ENCODE data around the gene SPECC1L.
"Not testable (repeated sequence)": the region's sequence is repeated elsewhere in the genome, so short reads cannot be mapped to it uniquely, and the experiment has no call there.

SPECC1L gene

GRCh38 chr22:24270556-24271385 lies at the start of gene SPECC1L:
TSS of gene SPECC1L (plus strand) at chr22:24270831. CDS start at chr22:24302232, 31,401 bp downstream.
- peak; percentile 86 for DNase-seq (ENCODE audit: low read depth)

GRCh38 chr22:24224468-24224867 lies 46.2 kb upstream of the SPECC1L start:
- DNase-seq (ENCODE audit: low read depth), result no peak

- DNase-seq (ENCODE audit: low read depth), result no peak
Measured at GRCh38 chr22:24225044-24225601, 45.5 kb upstream of the SPECC1L start.

GRCh38 chr22:24225951-24226350 lies 44.7 kb upstream of the SPECC1L start:
- DNase-seq (ENCODE audit: low read depth), result no peak

GRCh38 chr22:24230911-24231656 lies 39.5 kb upstream of the SPECC1L start:
- DNase-seq (ENCODE audit: low read depth), result no peak

- DNase-seq (ENCODE audit: low read depth), result no peak
Measured at GRCh38 chr22:24231706-24232105, 38.9 kb upstream of the SPECC1L start.

GRCh38 chr22:24232124-24232523 lies 38.5 kb upstream of the SPECC1L start:
- DNase-seq (ENCODE audit: low read depth), result no peak

- DNase-seq (ENCODE audit: low read depth), result no peak
Measured at GRCh38 chr22:24232725-24233124, 37.9 kb upstream of the SPECC1L start.

GRCh38 chr22:24233235-24233634 lies 37.4 kb upstream of the SPECC1L start:
- DNase-seq (ENCODE audit: low read depth), result no peak

- DNase-seq (ENCODE audit: low read depth), result no peak
Measured at GRCh38 chr22:24233816-24234215, 36.8 kb upstream of the SPECC1L start.

GRCh38 chr22:24235315-24235714 lies 35.3 kb upstream of the SPECC1L start:
- no peak for DNase-seq (ENCODE audit: low read depth)

GRCh38 chr22:24236656-24237055 lies 34.0 kb upstream of the SPECC1L start:
- no peak for DNase-seq (ENCODE audit: low read depth)

- not testable (repeated sequence) for DNase-seq (ENCODE audit: low read depth)
Measured at GRCh38 chr22:24238101-24238694, 32.4 kb upstream of the SPECC1L start.

GRCh38 chr22:24240381-24240780 lies 30.2 kb upstream of the SPECC1L start:
- DNase-seq (ENCODE audit: low read depth), result no peak

GRCh38 chr22:24240985-24241692 lies 29.5 kb upstream of the SPECC1L start:
- not testable (repeated sequence) for DNase-seq (ENCODE audit: low read depth)

GRCh38 chr22:24243417-24243816 lies 27.2 kb upstream of the SPECC1L start:
- DNase-seq (ENCODE audit: low read depth), result peak; percentile 77

- peak; percentile 58 for DNase-seq (ENCODE audit: low read depth)
Measured at GRCh38 chr22:24244144-24244787, 26.4 kb upstream of the SPECC1L start.

- DNase-seq (ENCODE audit: low read depth), result not testable (repeated sequence)
Measured at GRCh38 chr22:24245030-24245431, 25.6 kb upstream of the SPECC1L start, which contains the start of gene GGT5. TSS of gene GGT5 (minus strand) at chr22:24245082. CDS start at chr22:24244725, 357 bp downstream.

- not testable (repeated sequence) for DNase-seq (ENCODE audit: low read depth)
Measured at GRCh38 chr22:24245584-24246561, 24.8 kb upstream of the SPECC1L start.

- DNase-seq (ENCODE audit: low read depth), result no peak
Measured at GRCh38 chr22:24247011-24247507, 23.6 kb upstream of the SPECC1L start.

All from CMK (cell line).